C4-2B (cell line): ENCODE data around the gene SLC29A4.

Source experiments
- ZFX ChIP-seq: fragments of 450-650 bp; IDR thresholded peaks from 2 replicates; pipeline ENCODE4 v1.6.1; 2017
- TF ChIP-seq, protein P1 (sequence below): fragments of 450-650 bp; conservative IDR thresholded peaks from 2 replicates; pipeline ENCODE4 v1.5.1; 2017; ENCODE audit warnings: mild to moderate bottlenecking

GRCh38 chr7:5342631-5343030 is 59.9 kb downstream of the SLC29A4 start:
- TF ChIP-seq, protein P1, sequence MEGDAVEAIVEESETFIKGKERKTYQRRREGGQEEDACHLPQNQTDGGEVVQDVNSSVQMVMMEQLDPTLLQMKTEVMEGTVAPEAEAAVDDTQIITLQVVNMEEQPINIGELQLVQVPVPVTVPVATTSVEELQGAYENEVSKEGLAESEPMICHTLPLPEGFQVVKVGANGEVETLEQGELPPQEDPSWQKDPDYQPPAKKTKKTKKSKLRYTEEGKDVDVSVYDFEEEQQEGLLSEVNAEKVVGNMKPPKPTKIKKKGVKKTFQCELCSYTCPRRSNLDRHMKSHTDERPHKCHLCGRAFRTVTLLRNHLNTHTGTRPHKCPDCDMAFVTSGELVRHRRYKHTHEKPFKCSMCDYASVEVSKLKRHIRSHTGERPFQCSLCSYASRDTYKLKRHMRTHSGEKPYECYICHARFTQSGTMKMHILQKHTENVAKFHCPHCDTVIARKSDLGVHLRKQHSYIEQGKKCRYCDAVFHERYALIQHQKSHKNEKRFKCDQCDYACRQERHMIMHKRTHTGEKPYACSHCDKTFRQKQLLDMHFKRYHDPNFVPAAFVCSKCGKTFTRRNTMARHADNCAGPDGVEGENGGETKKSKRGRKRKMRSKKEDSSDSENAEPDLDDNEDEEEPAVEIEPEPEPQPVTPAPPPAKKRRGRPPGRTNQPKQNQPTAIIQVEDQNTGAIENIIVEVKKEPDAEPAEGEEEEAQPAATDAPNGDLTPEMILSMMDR = no peak
- TF ChIP-seq ZFX = no peak
